IPS-15b (cell line): ENCODE data around the gene RARS2.

ENCODE experiments used
- H3K27me3 ChIP-seq: one replicate; pipeline ENCODE4 v1.6.1; 2013; ENCODE audit warnings: low read length; ENCODE audit not compliant: control insufficient read depth, insufficient read depth
- H3K36me3 ChIP-seq: one replicate; pipeline ENCODE4 v1.6.1; 2013; ENCODE audit warnings: low read length; ENCODE audit not compliant: control insufficient read depth, insufficient read depth
- H3K4me1 ChIP-seq: one replicate; pipeline ENCODE4 v1.6.1; 2013; ENCODE audit warnings: mild to moderate bottlenecking, low read length; ENCODE audit not compliant: control insufficient read depth, insufficient read depth
- H3K4me3 ChIP-seq: one replicate; pipeline ENCODE4 v1.5.1; 2013; ENCODE audit warnings: low read depth, low read length
- H3K9ac ChIP-seq: one replicate; pipeline ENCODE4 v1.6.1; 2013; ENCODE audit warnings: low read depth, mild to moderate bottlenecking, low read length
- H3K9me3 ChIP-seq: one replicate; pipeline ENCODE4 v1.6.1; 2013; ENCODE audit warnings: mild to moderate bottlenecking, low read length; ENCODE audit not compliant: control insufficient read depth, insufficient read depth

RARS2 gene

GRCh38 chr6:87573307-87574024 is 16.3 kb downstream of the RARS2 start:
- Histone ChIP-seq H3K36me3 (no peaks in the 10 kb centered on the region), H3K27me3 (no peaks in the 10 kb centered on the region), H3K4me1 (peaks cover 2% of the 10 kb centered on the region), H3K4me3 (no peak overlapping the region), H3K9me3 (no peaks in the 10 kb centered on the region), H3K9ac (no peak overlapping the region)

GRCh38 chr6:87572883-87573282 is 16.9 kb downstream of the RARS2 start:
- Histone ChIP-seq H3K27me3 (no peaks in the 10 kb centered on the region), H3K9ac (no peak overlapping the region), H3K4me1 (peaks cover 2% of the 10 kb centered on the region)

DNA sequence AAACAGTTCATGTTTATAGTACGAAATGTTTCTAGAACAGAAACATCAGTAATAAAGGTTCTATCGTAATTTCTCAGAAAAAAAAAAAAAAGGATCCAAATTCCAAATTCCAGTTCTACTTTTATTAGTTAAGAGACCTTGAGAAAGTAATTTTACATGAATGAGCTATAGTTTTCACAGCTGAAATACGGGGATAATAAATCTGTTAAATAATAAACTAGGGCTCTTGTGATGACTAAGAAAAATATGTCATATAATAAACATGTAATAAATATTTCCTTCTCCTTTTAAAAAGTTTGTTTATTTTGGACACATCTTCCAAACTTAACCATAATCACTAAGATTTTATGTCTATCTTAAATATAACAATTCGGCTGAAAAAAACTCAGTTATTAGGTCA is 17.8 kb downstream of the RARS2 start:
- Histone ChIP-seq H3K36me3 (no peaks in the 10 kb centered on the region), H3K9ac (no peak overlapping the region), H3K4me1 (peaks cover 2% of the 10 kb centered on the region), H3K4me3 (no peak overlapping the region), H3K27me3 (no peaks in the 10 kb centered on the region), H3K9me3 (no peaks in the 10 kb centered on the region)

More at GRCh38 chr6:87572883-87573282, 16.9 kb downstream of the RARS2 start:
- no peak overlapping the region for H3K4me3 ChIP-seq
- no peaks in the 10 kb centered on the region for H3K9me3 ChIP-seq
- H3K36me3 ChIP-seq, result no peaks in the 10 kb centered on the region

DNA sequence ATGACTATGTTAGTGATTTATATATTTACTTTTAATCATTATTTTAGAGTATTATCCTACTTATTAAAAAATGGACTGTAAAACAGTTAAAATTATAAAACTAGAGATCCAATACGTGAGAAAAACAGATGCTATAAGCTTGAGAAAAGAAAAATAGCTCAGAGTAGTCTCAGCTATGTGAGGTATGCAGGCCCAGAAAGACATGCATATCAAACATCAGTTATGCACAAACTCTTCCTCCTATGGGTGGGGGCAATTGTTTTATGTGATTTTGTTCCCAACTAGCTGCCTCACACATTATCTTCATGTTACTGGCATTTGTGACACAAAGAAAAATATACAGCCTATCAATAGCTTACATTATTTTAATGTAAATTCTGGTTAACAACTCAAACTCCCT is 28.8 kb downstream of the RARS2 start:
- peaks cover 4% of the 10 kb centered on the region for H3K36me3 ChIP-seq

GRCh38 chr6:87558446-87558845 is 31.3 kb downstream of the RARS2 start:
- Histone ChIP-seq H3K36me3 (peaks cover 7% of the 10 kb centered on the region), H3K9ac (no peak overlapping the region), H3K9me3 (no peaks in the 10 kb centered on the region), H3K4me1 (peaks cover 6% of the 10 kb centered on the region), H3K27me3 (no peaks in the 10 kb centered on the region), H3K4me3 (no peak overlapping the region)

More for the DNA sequence above, 28.8 kb downstream of the RARS2 start:
- Histone ChIP-seq H3K4me3 (no peak overlapping the region), H3K27me3 (no peaks in the 10 kb centered on the region), H3K4me1 (peaks cover 6% of the 10 kb centered on the region), H3K9me3 (no peaks in the 10 kb centered on the region), H3K9ac (no peak overlapping the region)

DNA sequence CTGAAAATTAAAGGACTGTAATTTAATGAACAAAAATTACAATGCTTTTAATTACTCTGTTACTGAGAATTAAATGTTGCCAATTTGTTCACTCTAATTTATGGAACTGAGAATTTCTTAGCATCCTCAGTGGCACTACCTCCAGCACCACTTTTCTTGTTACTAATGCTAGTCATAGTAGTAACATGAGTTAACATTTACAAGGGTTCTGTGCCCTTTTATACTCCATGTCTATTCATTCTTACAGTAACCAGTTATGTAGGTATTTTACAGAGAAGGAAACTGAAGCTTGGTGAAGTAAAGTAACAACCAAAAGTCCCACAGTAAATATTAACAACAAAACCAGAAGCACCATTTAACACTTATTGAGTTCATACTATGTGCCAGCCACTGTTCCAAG is 34.3 kb downstream of the RARS2 start:
- no peaks in the 10 kb centered on the region for H3K4me1 ChIP-seq
- no peaks in the 10 kb centered on the region for H3K9me3 ChIP-seq
- peaks cover 11% of the 10 kb centered on the region for H3K36me3 ChIP-seq
- H3K9ac ChIP-seq, result no peak overlapping the region
- no peaks in the 10 kb centered on the region for H3K27me3 ChIP-seq
- no peak overlapping the region for H3K4me3 ChIP-seq

DNA sequence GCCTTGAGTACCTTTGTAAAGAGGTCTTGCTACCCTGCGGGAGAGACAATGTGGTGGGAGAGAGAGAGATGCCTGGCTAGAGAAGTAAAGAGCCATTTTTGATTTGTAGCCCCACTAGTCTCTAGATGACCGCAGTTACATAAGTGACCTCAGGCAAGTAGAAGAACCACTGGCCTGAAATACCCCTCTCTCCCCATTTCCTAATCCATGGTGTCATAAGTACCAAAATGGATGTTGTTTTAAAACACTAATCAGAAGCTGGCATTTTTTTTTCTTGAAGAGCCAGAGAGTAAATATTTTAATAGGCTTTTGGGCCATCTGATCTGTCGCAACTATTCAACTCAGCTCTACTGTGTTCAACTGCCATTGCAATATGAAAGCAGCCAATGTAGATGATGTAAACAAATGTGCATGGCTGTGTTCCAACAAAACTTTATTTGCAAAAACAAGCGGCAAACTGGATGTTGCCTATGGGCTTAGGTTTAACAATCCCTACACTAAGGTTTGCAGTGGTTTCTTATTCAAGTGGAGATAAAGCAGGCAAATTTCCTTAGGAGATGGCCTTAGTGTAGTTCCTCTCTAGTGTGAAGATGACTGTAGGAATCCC is 36.5 kb downstream of the RARS2 start:
- no peaks in the 10 kb centered on the region for H3K27me3 ChIP-seq
- peaks cover 11% of the 10 kb centered on the region for H3K36me3 ChIP-seq
- no peak overlapping the region for H3K9ac ChIP-seq
- no peaks in the 10 kb centered on the region for H3K4me1 ChIP-seq
- no peaks in the 10 kb centered on the region for H3K9me3 ChIP-seq
- H3K4me3 ChIP-seq, result no peak overlapping the region

DNA sequence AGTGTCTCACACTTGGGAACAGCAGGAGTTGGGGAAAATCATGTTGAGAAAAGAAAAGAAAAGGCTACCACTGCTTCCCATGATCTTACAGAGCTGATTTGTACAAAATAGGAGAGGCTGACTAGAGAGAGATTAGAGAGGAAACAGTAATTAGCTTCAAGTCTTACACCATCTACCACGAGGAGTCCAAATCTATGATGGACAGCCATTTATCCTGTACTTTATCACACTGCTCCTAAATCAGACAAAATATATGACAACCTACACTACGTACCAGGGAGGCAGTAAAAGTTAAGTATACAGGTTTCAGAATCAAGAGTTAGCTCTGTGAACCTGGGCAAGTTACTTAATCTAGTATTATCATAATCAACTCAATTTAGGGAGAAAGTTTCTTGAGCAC is 38.0 kb downstream of the RARS2 start:
- Histone ChIP-seq H3K27me3 (no peaks in the 10 kb centered on the region), H3K36me3 (peaks cover 15% of the 10 kb centered on the region), H3K9me3 (no peaks in the 10 kb centered on the region)

GRCh38 chr6:87544474-87544735 is 45.4 kb downstream of the RARS2 start:
- Histone ChIP-seq H3K4me1 (no peaks in the 10 kb centered on the region), H3K9ac (no peak overlapping the region), H3K27me3 (no peaks in the 10 kb centered on the region), H3K9me3 (no peaks in the 10 kb centered on the region), H3K4me3 (no peak overlapping the region), H3K36me3 (peaks cover 22% of the 10 kb centered on the region)

More for the DNA sequence above, 38.0 kb downstream of the RARS2 start:
- no peaks in the 10 kb centered on the region for H3K4me1 ChIP-seq
- H3K9ac ChIP-seq, result no peak overlapping the region
- H3K4me3 ChIP-seq, result no peak overlapping the region

GRCh38 chr6:87543696-87544473 is 45.9 kb downstream of the RARS2 start:
- H3K4me3 ChIP-seq, result no peak overlapping the region
- H3K36me3 ChIP-seq, result peaks cover 22% of the 10 kb centered on the region
- H3K4me1 ChIP-seq, result no peaks in the 10 kb centered on the region
- H3K9me3 ChIP-seq, result no peaks in the 10 kb centered on the region
- no peak overlapping the region for H3K9ac ChIP-seq
- H3K27me3 ChIP-seq, result no peaks in the 10 kb centered on the region

DNA sequence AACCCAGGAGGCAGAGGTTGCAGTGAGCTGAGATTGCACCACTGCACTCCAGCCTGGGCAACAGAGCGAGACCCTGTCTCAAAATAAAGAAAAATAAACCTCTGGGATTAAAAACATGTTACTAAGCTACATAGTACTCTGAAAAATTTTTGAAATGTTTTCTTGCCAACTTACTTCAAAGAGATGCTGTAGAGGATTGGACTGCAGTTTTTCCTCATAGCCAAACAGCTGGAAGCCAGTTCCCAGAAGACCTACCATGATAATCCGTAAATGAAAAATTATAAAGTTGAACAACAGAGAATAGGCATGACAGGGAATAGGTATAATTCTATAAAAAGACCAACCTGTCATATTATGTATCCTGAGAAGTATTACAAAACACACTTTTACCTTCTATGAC is 48.0 kb downstream of the RARS2 start:
- Histone ChIP-seq H3K9ac (no peak overlapping the region), H3K9me3 (no peaks in the 10 kb centered on the region), H3K27me3 (no peaks in the 10 kb centered on the region), H3K4me1 (no peaks in the 10 kb centered on the region), H3K4me3 (no peak overlapping the region), H3K36me3 (peaks cover 18% of the 10 kb centered on the region)

DNA sequence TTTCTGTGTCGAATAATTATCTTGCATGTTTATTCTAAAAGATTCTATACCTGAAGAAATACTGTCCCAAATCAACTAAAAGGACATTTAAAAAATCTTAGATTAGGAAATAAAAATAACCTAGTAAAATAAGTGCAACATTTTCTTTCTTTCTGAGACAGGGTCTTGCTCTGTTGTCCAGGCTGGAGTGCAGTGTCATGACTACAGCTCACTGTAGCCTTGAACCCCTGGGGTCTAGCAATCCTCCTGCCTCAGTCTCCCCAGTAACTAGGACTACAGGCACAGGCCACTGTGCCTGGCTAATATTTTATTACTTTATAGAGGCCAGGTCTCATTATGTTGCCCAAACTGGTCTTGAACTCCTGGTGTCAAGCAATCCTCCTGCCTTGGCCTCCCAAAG is 48.7 kb downstream of the RARS2 start:
- Histone ChIP-seq H3K36me3 (peaks cover 14% of the 10 kb centered on the region), H3K4me3 (no peak overlapping the region), H3K9me3 (no peaks in the 10 kb centered on the region), H3K4me1 (no peaks in the 10 kb centered on the region), H3K27me3 (no peaks in the 10 kb centered on the region), H3K9ac (no peak overlapping the region)
